ENCODE results near the gene NAPG.

NAPG gene

DNA sequence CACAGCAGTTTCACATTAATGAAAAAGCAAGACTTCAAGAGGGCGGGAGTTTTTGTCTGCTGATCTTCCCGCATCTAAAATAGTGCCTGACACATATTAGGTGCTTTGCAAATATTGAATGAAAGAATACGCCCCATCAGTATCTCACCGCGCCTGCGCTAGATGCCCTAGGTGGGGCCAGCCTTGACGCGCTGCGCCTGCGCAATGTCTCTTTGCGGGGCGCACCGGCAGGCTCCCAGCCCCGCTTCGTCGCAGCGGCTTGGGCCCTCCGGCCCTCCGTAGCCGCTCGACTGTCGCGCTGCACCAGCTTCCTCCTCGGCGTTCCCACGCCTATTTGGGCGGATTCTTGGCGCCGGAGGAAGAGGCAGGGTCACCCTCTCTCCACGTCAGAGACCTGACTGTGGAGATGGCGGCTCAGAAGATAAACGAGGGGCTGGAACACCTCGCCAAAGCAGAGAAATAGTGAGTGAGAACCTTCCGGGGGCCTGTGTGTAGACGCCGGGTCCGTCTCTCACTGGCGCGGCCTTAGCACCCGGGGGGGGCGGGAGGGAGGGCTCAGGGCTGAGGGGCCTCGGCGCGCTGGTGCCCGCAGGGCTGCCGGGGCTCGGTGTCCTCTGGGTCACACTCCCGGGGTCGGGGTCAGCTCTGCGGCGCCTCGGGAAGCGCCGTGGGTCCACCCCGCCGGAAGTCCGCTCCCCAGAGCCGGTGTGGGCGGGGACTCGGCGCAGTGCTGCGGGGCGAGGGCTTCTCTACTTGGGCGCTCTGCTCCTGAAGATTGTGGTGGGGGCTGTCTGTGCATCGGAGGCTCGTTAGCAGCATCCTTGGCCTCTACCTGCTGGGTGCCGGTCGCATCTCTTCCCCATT lies at the start of gene NAPG:
Gene NAPG, plus strand, starts transcription at position 331 of the 864 bp plus-strand sequence. Its CDS starts 76 bp downstream, at position 407.
- TF ChIP-seq, protein P1, sequence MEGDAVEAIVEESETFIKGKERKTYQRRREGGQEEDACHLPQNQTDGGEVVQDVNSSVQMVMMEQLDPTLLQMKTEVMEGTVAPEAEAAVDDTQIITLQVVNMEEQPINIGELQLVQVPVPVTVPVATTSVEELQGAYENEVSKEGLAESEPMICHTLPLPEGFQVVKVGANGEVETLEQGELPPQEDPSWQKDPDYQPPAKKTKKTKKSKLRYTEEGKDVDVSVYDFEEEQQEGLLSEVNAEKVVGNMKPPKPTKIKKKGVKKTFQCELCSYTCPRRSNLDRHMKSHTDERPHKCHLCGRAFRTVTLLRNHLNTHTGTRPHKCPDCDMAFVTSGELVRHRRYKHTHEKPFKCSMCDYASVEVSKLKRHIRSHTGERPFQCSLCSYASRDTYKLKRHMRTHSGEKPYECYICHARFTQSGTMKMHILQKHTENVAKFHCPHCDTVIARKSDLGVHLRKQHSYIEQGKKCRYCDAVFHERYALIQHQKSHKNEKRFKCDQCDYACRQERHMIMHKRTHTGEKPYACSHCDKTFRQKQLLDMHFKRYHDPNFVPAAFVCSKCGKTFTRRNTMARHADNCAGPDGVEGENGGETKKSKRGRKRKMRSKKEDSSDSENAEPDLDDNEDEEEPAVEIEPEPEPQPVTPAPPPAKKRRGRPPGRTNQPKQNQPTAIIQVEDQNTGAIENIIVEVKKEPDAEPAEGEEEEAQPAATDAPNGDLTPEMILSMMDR (IDR thresholded peaks at IDR 0.05), result peak in 1 of 2 experiments; percentile 14
- Histone ChIP-seq H3K4me1 (peaks cover 0 to 40% (median 19%) of the 10 kb centered on the region in 4 donors), H3K27me3 (no peaks in the 10 kb centered on the region), H3K27ac (peak within 1 kb of the TSS; percentile 89 to 95), H3K36me3 (no peaks in the 10 kb centered on the region), H3K4me3 (peak within 1 kb of the TSS; percentile 70 to 94), H3K9me3 (no peaks in the 10 kb centered on the region)
- intact Hi-C loops (cut with DNase I; ENCODE audit: low total_unique reads), result loop anchor here (10.0 kb wide), 1 partner anchor 521 kb away; no protein-coding TSS in a partner anchor
- peak; percentile 84 to 95 for DNase-seq

DNA sequence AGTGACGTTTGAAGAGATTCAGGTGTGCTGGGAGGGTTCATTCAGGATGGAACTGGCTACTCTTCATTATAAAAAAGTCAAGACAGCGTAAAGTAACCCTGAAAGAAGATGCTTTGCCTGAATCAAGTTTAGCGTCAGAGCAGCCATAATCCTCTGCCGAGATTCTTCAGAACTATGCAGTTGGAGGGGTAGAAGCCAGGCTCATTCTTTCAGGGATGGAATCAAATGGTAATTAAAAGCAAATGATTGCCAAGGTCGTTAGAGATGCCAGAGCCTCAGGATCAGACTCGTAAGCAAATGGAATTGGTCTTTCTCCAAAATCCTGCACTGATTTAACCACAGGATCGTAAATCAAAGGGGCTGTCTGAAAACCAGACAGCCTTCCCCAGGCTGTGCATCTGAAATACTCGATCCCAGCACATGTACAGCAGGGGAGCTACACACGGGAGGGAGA lies 49.5 kb upstream of the NAPG start:
- TF ChIP-seq, protein P1 (IDR thresholded peaks at IDR 0.05), result no peak
- H3K36me3 ChIP-seq, result peaks cover 11 to 18% (median 15%) of the 10 kb centered on the region in 3 donors
- DNase-seq, result no peak

DNA sequence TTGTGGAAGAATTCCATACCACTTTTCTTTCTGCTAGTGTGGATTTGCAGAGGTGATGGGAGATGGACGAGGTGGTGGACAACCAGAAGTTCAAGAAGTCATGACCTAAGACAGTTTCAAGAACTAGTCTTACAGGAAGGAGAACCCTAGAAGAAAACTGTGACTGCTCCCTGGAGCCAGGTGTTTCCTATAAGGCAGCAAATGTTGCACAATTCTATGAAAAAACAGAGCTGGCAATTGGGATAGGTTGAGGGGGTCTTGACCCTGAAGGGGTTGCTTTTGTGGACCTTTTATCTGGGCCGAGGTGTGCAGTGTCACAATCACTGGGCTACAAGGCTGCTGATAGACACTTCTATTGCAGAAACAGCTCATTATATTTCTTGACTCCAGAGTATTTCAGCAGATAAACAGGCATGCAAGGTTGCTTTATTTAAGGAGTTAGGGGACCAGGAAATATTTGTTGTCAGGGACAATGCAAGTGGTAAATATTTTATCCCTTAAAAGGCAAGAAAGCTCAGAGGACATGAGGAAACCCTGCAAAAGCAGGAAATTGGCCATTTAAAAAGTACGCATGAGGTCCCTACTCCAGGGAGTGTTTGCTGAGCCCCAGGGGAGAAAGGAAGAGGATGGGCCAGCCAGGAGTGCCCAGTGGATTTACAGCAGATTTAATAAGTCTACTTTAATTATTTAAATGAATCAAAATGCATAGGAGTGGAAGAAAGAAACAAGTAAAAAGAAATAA lies 48.5 kb upstream of the NAPG start:
- intact Hi-C loops (cut with DNase I; ENCODE audit: low total_unique reads), result no loop called here
- H3K27ac ChIP-seq, result no peak overlapping the region
- TF ChIP-seq, protein P1 (IDR thresholded peaks at IDR 0.05), result no peak

More for the DNA sequence above, 49.5 kb upstream of the NAPG start:
- Histone ChIP-seq H3K4me3 (no peak overlapping the region), H3K27ac (no peak overlapping the region), H3K4me1 (peaks cover 0 to 22% (median 17%) of the 10 kb centered on the region in 4 donors), H3K9me3 (no peaks in the 10 kb centered on the region), H3K27me3 (no peaks in the 10 kb centered on the region)
- intact Hi-C loops (cut with DNase I; ENCODE audit: low total_unique reads), result no loop called here

DNA sequence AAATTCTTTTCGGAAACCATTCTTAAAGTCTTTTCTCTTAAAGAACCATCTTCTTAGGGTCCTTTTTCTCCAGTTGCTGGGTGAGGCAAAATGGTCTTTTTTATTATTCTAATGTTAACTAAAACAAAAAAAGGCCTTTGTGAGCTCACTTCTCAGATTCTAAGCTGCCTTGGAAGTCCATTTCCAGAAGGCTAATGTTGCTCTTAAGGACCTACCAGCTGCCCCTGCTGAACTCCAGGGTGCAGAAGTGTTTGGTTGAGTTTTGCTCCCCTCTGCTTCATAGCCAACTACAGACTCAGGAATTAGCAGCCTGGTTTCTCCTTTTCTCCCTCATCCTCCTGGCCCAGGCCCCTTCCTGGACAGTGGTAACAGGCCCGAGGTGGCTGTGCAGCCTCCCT lies 48.0 kb upstream of the NAPG start:
- H3K36me3 ChIP-seq, result peaks cover 0 to 7% (median 6%) of the 10 kb centered on the region in 3 donors
- peaks cover 0 to 22% (median 17%) of the 10 kb centered on the region in 4 donors for H3K4me1 ChIP-seq
- no peak overlapping the region for H3K4me3 ChIP-seq
- intact Hi-C loops (cut with DNase I; ENCODE audit: low total_unique reads), result no loop called here
- TF ChIP-seq, protein P1 (IDR thresholded peaks at IDR 0.05), result no peak
- H3K9me3 ChIP-seq, result no peaks in the 10 kb centered on the region
- H3K27ac ChIP-seq, result no peak overlapping the region
- H3K27me3 ChIP-seq, result no peaks in the 10 kb centered on the region
- no peak for DNase-seq

More for the DNA sequence above, 48.5 kb upstream of the NAPG start:
- no peak for DNase-seq
- peaks cover 4 to 9% (median 6%) of the 10 kb centered on the region in 3 donors for H3K36me3 ChIP-seq
- H3K4me3 ChIP-seq, result no peak overlapping the region
- H3K9me3 ChIP-seq, result no peaks in the 10 kb centered on the region
- H3K27me3 ChIP-seq, result no peaks in the 10 kb centered on the region
- peaks cover 0 to 22% (median 17%) of the 10 kb centered on the region in 4 donors for H3K4me1 ChIP-seq

DNA sequence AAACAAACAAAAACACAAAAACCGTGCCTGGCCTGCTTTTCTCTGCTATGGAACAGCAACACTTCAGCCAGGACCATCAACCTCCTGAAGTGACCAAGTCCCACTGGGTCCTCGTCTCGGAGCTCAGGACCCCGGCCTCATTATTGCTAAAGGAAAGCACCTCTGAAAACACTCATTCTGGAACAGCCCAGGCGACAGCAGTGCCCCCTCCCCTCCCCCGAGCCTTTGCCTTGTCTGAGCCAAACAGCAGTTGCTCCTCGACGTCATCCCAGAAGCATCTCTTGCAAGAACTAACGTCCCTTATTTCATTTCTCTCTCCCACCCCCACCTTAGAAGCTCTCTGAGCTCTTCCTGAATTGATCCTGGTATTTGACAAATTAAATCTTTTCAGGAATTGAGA lies 44.0 kb upstream of the NAPG start:
- Histone ChIP-seq H3K4me1 (peaks cover 0 to 8% (median 5%) of the 10 kb centered on the region in 4 donors), H3K4me3 (no peak overlapping the region), H3K36me3 (peaks cover 0 to 31% (median 10%) of the 10 kb centered on the region in 3 donors), H3K27me3 (no peaks in the 10 kb centered on the region), H3K27ac (no peak overlapping the region), H3K9me3 (no peaks in the 10 kb centered on the region)
- DNase-seq, result no peak
- TF ChIP-seq, protein P1 (IDR thresholded peaks at IDR 0.05), result no peak
- intact Hi-C loops (cut with DNase I; ENCODE audit: low total_unique reads), result no loop called here

Measured in tibial artery (tissue), 4 donors.